Measurements from ENCODE around the gene BABAM2.

Gene BABAM2

DNA sequence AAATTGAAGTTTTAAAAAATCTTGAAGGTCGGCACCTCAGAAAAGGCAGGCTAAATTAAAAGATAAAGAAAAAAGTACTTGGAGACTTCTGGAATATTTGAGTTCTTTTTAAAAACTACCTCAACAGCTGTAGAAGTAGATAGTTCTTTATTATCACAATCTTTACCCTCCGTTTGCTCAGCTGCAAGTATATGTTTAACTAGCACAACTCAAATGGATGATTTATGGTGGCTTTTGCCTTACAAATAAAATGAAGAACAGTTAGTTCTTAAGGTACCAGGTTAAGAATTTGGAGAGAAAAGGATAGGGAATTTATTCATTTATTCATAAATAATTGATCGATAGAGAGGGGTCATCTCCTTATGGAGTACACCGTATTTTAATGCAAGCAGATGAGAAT lies 264.6 kb downstream of the BABAM2 start:
- no peaks in the 10 kb centered on the region for H3K9me2 ChIP-seq (replicated peaks; ENCODE audit: insufficient read depth, low read length)
- H3K9me3 ChIP-seq (ENCODE audit: insufficient read depth, low read length) = peaks cover 6% of the 10 kb centered on the region; the same call in 1 of the 2 replicates
- no peak overlapping the region for H2AFZ ChIP-seq (ENCODE audit: low read depth, low read length, severe bottlenecking)
- H3K9ac ChIP-seq (ENCODE audit: low read length) = no peak overlapping the region
- H3K27me3 ChIP-seq (ENCODE audit: low read length) = no peaks in the 10 kb centered on the region
- H4K20me1 ChIP-seq (ENCODE audit: low read depth, low read length) = no peaks in the 10 kb centered on the region
- no peaks in the 10 kb centered on the region for H3K79me2 ChIP-seq (ENCODE audit: insufficient read depth, low read length)
- no peak overlapping the region for H3K4me2 ChIP-seq (ENCODE audit: low read depth, low read length, poor library complexity, severe bottlenecking)
- H3K27ac ChIP-seq (ENCODE audit: low read depth, low read length) = no peak overlapping the region
- TF ChIP-seq CTCF (IDR thresholded peaks at IDR 0.05; ENCODE audit: insufficient read depth, low read length, poor library complexity, severe bottlenecking) (no peak), EZH2phosphoT487 (conservative IDR thresholded peaks at IDR 0.05; ENCODE audit: low read length) (no peak)
- no peaks in the 10 kb centered on the region for H3K36me3 ChIP-seq (ENCODE audit: low read length)
- no peak overlapping the region for H3K4me3 ChIP-seq (ENCODE audit: insufficient read depth, low read length, poor library complexity, severe bottlenecking)
- no peaks in the 10 kb centered on the region for H3F3A ChIP-seq (ENCODE audit: insufficient read depth)

GRCh38 chr2:28155627-28156026 lies 265.1 kb downstream of the BABAM2 start:
- no peak overlapping the region for H3K9ac ChIP-seq (ENCODE audit: low read length)
- no peaks in the 10 kb centered on the region for H3F3A ChIP-seq (ENCODE audit: insufficient read depth)
- no peaks in the 10 kb centered on the region for H3K9me2 ChIP-seq (replicated peaks; ENCODE audit: insufficient read depth, low read length)
- no peak overlapping the region for H2AFZ ChIP-seq (ENCODE audit: low read depth, low read length, severe bottlenecking)
- H3K4me2 ChIP-seq (ENCODE audit: low read depth, low read length, poor library complexity, severe bottlenecking) = no peak overlapping the region
- H4K20me1 ChIP-seq (ENCODE audit: low read depth, low read length) = no peaks in the 10 kb centered on the region
- no peak overlapping the region for H3K27ac ChIP-seq (ENCODE audit: low read depth, low read length)
- H3K79me2 ChIP-seq (ENCODE audit: insufficient read depth, low read length) = no peaks in the 10 kb centered on the region
- no peaks in the 10 kb centered on the region for H3K27me3 ChIP-seq (ENCODE audit: low read length)
- no peak overlapping the region for H3K4me3 ChIP-seq (ENCODE audit: insufficient read depth, low read length, poor library complexity, severe bottlenecking)
- peaks cover 6% of the 10 kb centered on the region; the same call in 1 of the 2 replicates for H3K9me3 ChIP-seq (ENCODE audit: insufficient read depth, low read length)
- TF ChIP-seq CTCF (IDR thresholded peaks at IDR 0.05; ENCODE audit: insufficient read depth, low read length, poor library complexity, severe bottlenecking) (no peak), EZH2phosphoT487 (conservative IDR thresholded peaks at IDR 0.05; ENCODE audit: low read length) (no peak)
- H3K36me3 ChIP-seq (ENCODE audit: low read length) = no peaks in the 10 kb centered on the region

GRCh38 chr2:28158791-28159190 lies 268.3 kb downstream of the BABAM2 start:
- no peak overlapping the region for H2AFZ ChIP-seq (ENCODE audit: low read depth, low read length, severe bottlenecking)
- no peak overlapping the region for H3K9ac ChIP-seq (ENCODE audit: low read length)
- no peaks in the 10 kb centered on the region for H4K20me1 ChIP-seq (ENCODE audit: low read depth, low read length)
- TF ChIP-seq EZH2phosphoT487 (conservative IDR thresholded peaks at IDR 0.05; ENCODE audit: low read length) (no peak), CTCF (IDR thresholded peaks at IDR 0.05; ENCODE audit: insufficient read depth, low read length, poor library complexity, severe bottlenecking) (no peak)
- H3K4me2 ChIP-seq (ENCODE audit: low read depth, low read length, poor library complexity, severe bottlenecking) = no peak overlapping the region
- no peaks in the 10 kb centered on the region for H3K36me3 ChIP-seq (ENCODE audit: low read length)
- H3K79me2 ChIP-seq (ENCODE audit: insufficient read depth, low read length) = no peaks in the 10 kb centered on the region
- H3K9me3 ChIP-seq (ENCODE audit: insufficient read depth, low read length) = peaks cover 6% of the 10 kb centered on the region; the same call in 1 of the 2 replicates
- no peaks in the 10 kb centered on the region for H3K27me3 ChIP-seq (ENCODE audit: low read length)
- no peak overlapping the region for H3K4me3 ChIP-seq (ENCODE audit: insufficient read depth, low read length, poor library complexity, severe bottlenecking)
- no peaks in the 10 kb centered on the region for H3K9me2 ChIP-seq (replicated peaks; ENCODE audit: insufficient read depth, low read length)
- no peaks in the 10 kb centered on the region for H3F3A ChIP-seq (ENCODE audit: insufficient read depth)
- H3K27ac ChIP-seq (ENCODE audit: low read depth, low read length) = no peak overlapping the region

Data from SU-DHL-6 (cell line).